Measurements from ENCODE around the gene KHDRBS1.
A peak's percentile ranks its signal among the peaks of the same experiment; 100 is the strongest.
"Not testable (repeated sequence)": the region's sequence is repeated elsewhere in the genome, so short reads cannot be mapped to it uniquely, and the experiment has no call there.

Gene KHDRBS1

DNA sequence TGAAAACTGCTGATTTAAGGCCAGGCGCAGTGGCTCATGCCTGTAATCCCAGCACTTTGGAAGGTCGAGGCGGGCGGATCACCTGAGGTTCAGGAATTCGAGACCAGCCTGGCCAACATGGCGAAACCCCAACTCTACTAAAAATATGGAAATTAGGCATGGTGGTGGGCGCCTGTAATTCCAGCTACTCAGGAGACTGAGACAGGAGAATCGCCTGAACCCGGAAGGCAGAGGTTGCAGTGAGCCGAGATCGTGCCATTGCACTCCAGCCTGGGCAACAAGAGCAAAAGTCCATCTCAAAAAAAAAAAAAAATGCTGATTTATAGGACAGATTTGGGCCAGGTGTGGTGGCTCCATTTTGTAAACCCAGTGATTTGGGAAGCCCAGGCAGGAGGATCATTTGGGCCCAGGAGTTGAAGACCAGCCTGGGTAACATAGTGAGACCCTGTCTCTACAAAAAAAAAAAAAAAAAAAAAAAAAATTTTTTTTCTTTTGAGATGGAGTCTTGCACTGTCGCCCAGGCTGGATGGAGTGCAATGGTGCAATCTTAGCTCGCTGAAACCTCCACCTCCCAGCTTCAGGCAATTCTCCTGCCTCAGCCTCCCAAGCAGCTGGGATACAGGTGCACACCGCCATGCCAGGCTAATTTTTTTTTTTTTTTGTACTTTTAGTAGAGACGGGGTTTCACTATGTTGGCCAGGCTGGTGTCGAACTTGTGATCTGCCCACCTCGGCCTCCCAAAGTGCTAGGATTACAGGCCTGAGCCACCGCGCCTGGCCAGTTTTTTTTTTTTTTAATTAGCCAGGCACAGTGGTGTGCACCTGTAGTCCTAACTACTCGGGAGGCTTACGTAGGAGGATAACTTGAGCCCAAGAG, 52.2 kb downstream of the KHDRBS1 start:
- not testable (repeated sequence) for DNase-seq (ENCODE audit: low spot score)

DNA sequence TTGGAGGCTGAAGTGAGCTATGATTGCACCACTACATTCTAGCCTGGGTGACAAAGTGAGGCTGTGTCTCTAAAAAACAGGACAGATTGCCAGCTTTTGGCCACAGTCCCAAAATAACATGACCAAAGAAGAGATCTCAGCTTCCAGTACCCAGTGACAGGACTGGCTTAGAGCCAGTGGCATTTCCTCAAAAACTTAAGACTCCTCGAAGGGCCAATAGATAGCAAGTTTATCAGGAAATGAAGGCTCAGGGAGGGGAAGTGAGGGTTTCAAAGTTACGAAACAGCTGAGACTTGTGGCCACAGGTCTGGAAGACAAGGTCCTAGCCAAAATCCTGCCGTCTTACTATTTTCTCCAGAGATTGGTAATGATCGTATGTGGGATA, 52.8 kb downstream of the KHDRBS1 start:
- DNase-seq (ENCODE audit: low spot score): peak; percentile 29

DNA sequence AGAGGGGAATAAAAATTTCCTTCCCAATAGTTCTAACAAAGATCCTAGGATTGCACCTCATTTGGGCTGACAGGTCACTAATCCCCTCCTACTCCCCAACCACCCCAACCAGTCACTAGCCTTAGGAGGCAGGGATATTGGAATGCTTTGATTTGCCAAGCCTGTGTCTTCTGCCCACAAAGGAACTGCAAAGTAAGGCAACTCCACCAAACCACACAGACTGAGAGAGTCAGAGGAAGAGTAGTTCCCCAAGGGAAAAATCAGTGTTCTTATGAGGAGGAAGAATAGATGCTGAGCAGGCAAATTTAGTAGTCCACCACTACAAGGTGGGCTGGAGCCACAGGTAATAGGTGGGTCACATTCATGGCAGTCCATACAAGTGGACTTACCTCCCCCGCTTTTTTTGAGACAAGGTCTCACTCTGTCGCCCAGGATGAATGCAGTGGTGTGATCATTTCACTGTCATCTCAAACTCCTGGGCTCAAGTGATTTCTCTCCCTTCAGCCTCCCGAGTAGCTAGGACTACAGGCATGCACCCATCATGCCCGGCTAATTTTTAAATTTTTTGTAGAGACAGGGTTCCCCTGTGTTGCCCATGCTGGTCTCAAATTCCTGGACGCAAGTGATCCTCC, 55.4 kb downstream of the KHDRBS1 start:
- DNase-seq (ENCODE audit: low spot score): no peak

DNA sequence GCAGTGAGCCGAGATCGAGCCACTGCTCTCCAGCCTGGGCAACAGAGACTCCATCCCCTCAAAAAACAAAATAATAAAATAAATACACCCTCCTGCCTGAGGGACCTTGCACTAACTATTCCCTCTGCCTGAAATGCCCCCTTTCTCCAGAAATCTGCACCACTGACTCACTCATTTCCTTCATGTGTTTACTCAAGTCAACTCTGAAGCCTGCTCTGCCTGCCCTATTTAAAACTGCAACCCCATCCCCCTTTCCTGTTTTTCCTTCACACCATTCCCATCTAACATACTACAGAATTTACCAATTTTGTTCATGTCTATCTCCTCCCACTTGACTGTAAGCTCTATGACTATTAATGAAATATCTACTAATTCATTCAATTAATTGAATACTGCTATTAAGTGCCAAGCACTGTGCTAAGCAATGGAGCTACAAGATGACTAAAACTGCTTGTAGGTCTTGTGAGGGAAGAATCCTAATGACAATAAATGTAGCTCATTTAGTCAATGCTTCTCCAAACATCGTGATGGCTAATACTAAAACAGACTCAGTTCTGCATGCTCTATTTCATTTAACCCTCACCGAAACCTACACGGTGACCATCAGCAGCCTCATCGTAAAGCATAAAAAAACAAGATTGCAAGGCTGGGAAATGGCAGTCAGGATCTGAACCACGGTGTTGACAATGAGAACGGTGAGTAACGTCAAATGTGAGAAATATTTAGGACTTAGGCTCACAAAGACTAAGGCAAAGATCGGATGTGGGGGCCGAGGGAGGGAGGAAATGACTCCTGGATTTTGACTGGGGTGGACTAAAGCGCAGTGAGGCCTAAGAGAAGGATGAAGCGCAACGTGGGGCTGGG, 58.3 kb downstream of the KHDRBS1 start:
- peak; percentile 44 for DNase-seq (ENCODE audit: low spot score)

DNA sequence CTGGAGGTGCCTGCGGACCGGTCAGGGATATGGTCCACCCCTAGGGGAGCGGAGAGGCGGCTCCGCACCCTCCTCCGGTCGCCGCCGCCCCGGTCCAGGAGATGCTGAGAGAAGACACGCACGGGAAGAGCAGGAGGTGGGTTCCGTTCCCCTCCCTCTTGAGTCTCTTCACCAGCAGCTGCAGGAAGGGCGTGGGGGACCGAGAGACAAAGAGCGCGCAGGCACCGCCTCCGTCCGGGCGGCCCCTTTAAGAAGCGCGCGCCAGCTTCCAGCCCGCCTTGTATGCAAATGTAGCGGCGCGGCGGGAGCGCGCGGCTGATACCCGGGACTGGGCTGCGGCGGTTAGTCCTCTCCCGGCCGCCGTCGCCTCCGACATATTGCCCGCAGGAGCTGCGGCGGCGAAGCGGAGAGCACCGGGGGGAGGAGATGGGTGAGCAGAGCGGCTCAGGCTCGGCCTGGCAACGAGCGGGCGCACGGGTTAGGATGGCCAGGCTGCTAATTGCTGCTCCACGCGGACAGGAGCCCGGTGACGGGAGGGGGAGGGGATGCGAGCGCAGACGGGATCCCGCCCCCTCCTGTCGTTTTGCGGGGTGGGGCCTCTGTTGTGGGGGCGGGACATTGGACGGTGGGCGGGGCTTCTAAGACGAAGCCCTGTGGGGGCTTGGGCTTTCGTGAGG, 59.1 kb downstream of the KHDRBS1 start, which contains the start of gene TMEM39B:
TMEM39B (plus strand) TSS at position 318 of the 677 bp plus-strand sequence; CDS start at position 427, 109 bp downstream.
- DNase-seq (ENCODE audit: low spot score): peak; percentile 96

DNA sequence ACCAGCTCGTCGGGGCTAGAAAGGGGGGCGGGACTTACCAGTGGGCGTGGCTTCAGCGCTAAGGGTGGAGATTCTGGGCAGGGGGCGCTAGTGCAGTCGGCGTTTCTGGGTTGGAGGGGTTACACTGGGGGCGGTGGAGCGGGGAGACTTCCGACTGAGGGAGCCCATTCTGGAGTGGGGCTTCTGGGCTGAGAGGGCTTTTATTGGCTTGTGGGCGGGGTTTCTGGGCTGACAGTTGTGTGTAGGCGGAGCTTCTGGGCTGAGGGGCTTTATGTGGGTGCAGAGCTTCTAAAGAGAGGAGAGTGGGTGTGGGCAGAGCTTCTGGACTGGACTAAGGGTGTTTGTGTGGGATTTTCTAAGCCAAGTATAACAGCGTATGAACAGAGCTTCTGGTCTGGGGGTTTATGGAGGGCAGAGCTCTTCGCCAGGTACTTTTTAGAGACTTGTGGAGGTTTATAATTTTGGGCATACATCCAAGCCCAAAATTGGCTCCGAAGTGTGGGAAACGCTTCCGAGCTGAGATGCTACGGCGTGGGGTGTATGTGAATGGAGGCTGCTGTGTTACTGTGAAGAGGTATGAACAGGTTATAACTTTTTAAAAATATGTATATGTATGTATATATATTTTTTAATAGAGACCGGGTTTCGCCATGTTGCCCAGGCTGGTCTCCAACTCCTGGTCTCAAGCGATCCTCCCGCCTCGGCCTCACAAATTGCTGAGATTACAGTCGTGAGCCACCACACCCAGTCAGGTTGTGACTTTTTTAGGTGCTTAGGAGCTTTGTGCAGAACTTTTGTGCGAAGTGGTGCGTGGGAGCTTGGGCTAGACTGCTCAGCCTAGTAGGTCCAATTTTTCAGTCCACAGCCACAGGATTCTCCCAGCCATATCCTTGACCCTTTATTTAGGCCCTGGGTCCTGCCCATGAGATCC, 59.9 kb downstream of the KHDRBS1 start:
- no peak for DNase-seq (ENCODE audit: low spot score)

DNA sequence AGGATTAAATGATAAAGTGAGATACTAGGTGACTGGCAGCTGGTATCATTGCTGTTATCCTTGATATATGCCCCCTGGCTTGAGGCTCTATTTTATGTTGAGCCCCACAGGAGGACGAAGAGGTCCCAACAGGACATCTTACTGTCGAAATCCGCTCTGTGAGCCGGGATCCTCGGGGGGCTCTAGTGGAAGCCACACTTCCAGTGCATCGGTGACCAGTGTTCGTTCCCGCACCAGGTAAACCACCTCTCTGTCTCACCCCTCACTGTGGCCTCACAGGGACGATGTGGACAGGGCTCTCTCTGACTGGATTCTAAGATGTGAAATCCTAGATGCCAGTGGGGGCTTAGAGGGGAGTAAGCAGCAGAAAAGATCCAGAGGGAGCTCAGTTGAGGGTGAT, 61.2 kb downstream of the KHDRBS1 start:
- no peak for DNase-seq (ENCODE audit: low spot score)

DNA sequence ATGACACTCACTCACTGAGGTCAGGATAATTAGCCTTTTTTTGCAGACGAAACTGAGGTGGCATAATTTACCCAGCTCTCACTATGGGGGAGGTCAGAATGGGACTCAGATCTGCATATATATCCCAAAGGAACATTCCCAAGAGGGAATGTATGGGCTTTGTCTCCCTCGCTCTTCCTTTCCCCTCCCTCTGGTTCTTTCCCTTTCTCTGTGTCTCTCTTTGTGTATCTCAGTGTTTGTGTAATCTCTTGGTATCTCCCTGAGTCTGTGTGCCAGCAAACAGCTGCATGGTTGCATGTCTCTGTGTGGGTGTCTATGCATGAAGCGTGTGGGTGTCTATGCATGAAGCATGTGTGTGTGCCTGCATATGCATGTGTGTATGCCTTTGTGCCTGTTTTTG, 63.8 kb downstream of the KHDRBS1 start:
- no peak for DNase-seq (ENCODE audit: low spot score)

DNA sequence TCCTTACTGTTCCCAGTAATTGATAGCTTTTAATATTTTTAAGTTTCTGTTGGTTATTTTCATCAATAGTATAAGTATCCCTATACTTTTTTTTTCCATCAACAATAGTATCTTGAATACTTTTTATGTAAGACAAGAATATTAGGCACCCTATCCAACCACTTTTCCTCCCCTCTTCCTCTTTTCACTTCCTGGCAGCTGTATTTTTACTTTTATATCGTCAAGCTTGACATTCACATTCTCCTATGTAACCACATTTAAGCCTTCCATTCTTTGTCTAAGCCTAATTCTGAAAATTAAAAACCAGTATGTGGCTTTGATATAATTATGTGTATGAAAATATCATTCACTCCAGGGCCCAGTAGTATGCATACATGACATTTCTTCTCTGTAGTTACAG, 68.4 kb downstream of the KHDRBS1 start:
- no peak for DNase-seq (ENCODE audit: low spot score)

DNA sequence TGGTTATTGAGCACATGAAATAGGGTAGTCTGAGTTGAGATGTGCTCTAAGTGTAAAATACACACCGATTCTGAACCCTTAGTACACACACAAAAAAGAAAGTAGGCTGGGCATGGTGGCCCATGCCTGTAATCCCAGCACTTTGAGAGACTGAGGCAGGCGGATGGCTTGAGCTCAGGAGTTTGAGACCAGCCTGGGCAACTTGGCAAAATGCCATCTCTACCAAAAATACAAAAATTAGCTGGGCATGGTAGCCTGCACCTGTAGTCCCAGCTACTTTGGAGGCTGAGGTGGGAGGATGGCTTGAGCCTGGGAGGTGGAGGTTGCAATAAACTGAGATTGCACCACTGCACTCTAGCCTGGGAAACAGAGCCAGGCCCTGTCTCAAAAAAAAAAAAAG, 72.7 kb downstream of the KHDRBS1 start:
- not testable (repeated sequence) for DNase-seq (ENCODE audit: low spot score)

DNA sequence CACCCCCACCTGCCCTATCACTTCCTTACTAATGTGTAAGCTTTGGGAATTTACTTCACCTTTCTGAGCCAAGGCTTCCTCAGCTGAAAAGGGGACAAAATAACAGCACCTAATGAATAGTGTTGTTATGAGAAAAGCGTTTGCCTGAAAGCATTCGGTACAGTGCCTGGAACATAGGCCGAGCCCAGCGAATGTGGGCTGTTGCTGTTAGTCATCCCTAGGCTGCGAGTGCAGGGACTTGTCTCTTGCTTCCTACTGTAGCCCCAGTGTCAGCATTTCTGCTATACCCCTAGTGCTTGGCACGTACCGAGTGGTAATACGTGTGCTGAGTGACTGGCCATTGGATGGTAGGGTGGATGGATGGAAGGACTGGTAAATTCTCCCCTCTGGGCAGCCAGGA, 77.5 kb downstream of the KHDRBS1 start:
- DNase-seq (ENCODE audit: low spot score): no peak

DNA sequence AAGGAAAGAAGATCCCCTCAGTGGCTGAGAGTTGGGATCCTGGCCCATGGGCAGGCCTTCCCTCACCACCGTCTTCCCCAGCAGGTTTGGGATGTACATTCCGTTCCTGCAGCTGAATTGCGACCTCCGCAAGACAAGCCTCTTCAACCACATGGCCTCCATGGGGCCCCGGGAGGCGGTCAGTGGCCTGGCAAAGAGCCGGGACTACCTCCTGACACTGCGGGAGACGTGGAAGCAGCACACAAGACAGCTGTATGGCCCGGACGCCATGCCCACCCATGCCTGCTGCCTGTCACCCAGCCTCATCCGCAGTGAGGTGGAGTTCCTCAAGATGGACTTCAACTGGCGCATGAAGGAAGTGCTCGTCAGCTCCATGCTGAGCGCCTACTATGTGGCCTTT, 77.9 kb downstream of the KHDRBS1 start:
- no peak for DNase-seq (ENCODE audit: low spot score)
